Measurements from ENCODE around the gene TUBB3.

DNA sequence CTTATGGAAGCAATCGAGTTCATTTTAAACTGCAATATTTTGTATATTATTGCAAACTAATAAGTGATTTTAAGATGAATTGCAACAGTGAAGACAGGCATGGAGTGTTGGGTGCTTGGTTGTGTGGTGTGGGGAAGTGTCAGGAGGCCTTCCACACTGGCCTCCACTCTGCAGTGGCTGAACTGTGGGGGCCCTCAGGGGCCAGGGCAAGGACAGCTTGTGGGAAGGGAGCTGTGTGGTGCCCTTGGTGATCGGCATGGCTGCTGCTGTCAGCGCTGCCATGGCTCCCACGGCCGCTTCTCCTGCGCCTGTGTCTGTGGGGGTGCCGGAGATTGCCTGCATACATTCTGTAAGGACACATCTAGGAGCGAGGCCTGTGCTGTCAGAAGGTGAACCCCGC lies 30.5 kb upstream of the TUBB3 start:
- TF ChIP-seq, protein P1, sequence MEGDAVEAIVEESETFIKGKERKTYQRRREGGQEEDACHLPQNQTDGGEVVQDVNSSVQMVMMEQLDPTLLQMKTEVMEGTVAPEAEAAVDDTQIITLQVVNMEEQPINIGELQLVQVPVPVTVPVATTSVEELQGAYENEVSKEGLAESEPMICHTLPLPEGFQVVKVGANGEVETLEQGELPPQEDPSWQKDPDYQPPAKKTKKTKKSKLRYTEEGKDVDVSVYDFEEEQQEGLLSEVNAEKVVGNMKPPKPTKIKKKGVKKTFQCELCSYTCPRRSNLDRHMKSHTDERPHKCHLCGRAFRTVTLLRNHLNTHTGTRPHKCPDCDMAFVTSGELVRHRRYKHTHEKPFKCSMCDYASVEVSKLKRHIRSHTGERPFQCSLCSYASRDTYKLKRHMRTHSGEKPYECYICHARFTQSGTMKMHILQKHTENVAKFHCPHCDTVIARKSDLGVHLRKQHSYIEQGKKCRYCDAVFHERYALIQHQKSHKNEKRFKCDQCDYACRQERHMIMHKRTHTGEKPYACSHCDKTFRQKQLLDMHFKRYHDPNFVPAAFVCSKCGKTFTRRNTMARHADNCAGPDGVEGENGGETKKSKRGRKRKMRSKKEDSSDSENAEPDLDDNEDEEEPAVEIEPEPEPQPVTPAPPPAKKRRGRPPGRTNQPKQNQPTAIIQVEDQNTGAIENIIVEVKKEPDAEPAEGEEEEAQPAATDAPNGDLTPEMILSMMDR (conservative IDR thresholded peaks at IDR 0.05; ENCODE audit: low read depth, low read length) = no peak
- no peak for TF ChIP-seq POLR2A (IDR thresholded peaks at IDR 0.05; ENCODE audit: low read depth, low read length)
- no peak for TF ChIP-seq SMC3 (IDR thresholded peaks at IDR 0.05; ENCODE audit: low read depth, low read length)
- TF ChIP-seq, protein P2, sequence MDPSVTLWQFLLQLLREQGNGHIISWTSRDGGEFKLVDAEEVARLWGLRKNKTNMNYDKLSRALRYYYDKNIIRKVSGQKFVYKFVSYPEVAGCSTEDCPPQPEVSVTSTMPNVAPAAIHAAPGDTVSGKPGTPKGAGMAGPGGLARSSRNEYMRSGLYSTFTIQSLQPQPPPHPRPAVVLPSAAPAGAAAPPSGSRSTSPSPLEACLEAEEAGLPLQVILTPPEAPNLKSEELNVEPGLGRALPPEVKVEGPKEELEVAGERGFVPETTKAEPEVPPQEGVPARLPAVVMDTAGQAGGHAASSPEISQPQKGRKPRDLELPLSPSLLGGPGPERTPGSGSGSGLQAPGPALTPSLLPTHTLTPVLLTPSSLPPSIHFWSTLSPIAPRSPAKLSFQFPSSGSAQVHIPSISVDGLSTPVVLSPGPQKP (IDR thresholded peaks at IDR 0.05; ENCODE audit: borderline replicate concordance, low read depth, low read length) = no peak
- TF ChIP-seq RAD21 (IDR thresholded peaks at IDR 0.05; ENCODE audit: low read length) = no peak
- no peak for TF ChIP-seq MXI1 (IDR thresholded peaks at IDR 0.05; ENCODE audit: borderline replicate concordance, low read depth, low read length)
- TF ChIP-seq MAZ (IDR thresholded peaks at IDR 0.05; ENCODE audit: borderline replicate concordance, low read depth, low read length) = no peak

Measured in IMR-90 (cell line).